ENCODE data around the gene CERS6.

The CERS6 gene

GRCh38 chr2:168564641-168565040, 108.6 kb downstream of the CERS6 start (continued):
- TF ChIP-seq ZNF518A (tag by site-specific recombination; conservative IDR thresholded peaks at IDR 0.05; ENCODE audit: low read depth) (no peak), ZNF768 (tag by site-specific recombination; IDR thresholded peaks at IDR 0.05) (no peak), ZFP37 (tag by site-specific recombination; IDR thresholded peaks at IDR 0.05) (no peak), ZNF138 (tag by site-specific recombination; IDR thresholded peaks at IDR 0.05; ENCODE audit: borderline replicate concordance) (no peak), ZBTB20 (tag by site-specific recombination; IDR thresholded peaks at IDR 0.05) (no peak), ZNF704 (tag by site-specific recombination; IDR thresholded peaks at IDR 0.05) (no peak), ZNF785 (tag by site-specific recombination; IDR thresholded peaks at IDR 0.05) (no peak)

GRCh38 chr2:168565112-168565511, 109.0 kb downstream of the CERS6 start:
- CTCF ChIA-PET = interaction anchor here (0.6 kb wide), 1 partner anchor 10 kb away, joined by 3 read pairs; no protein-coding TSS in a partner anchor
- H3K27ac ChIP-seq (ENCODE audit: extremely low read depth, low read depth, low read length) = no peak overlapping the region
- peaks cover 0 to 8% of the 10 kb centered on the region in 2 experiments; a peak in 1 of 3 replicates for H3K36me3 ChIP-seq (ENCODE audit: control insufficient read depth in 2 of 2, insufficient read depth in 1 of 2, low read length in 2 of 2)
- POLR2A ChIA-PET = no interaction called here
- no peaks in the 10 kb centered on the region for H3K9me3 ChIP-seq (ENCODE audit: control insufficient read depth, insufficient read depth, low read depth, low read length)
- H3K4me3 ChIP-seq (ENCODE audit: low read depth, low read length) = no peak overlapping the region
- TF ChIP-seq ZBTB20 (tag by site-specific recombination; IDR thresholded peaks at IDR 0.05) = peak; percentile 46; the same call in 1 of the 2 replicates
- no peak for TF ChIP-seq SALL2 (tag by site-specific recombination; IDR thresholded peaks at IDR 0.05; ENCODE audit: borderline replicate concordance)
- H3K4me1 ChIP-seq (ENCODE audit: control insufficient read depth, insufficient read depth, low read length) = no peaks in the 10 kb centered on the region

- Histone ChIP-seq H3K36me3 (ENCODE audit: control insufficient read depth in 2 of 2, insufficient read depth in 1 of 2, low read length in 2 of 2) (peaks cover 0 to 8% of the 10 kb centered on the region in 2 experiments; a peak in 1 of 3 replicates), H3K27ac (ENCODE audit: extremely low read depth, low read depth, low read length) (no peak overlapping the region), H3K9me3 (ENCODE audit: control insufficient read depth, insufficient read depth, low read depth, low read length) (no peaks in the 10 kb centered on the region), H3K4me1 (ENCODE audit: control insufficient read depth, insufficient read depth, low read length) (no peaks in the 10 kb centered on the region), H3K4me3 (ENCODE audit: low read depth, low read length) (no peak overlapping the region)
- CTCF ChIA-PET = no interaction called here
- POLR2A ChIA-PET = no interaction called here
- TF ChIP-seq PBX3 (CRISPR knock-in tag; IDR thresholded peaks at IDR 0.05) (no peak), ZNF202 (tag by site-specific recombination; IDR thresholded peaks at IDR 0.05; ENCODE audit: borderline replicate concordance) (no peak), ZBTB10 (tag by site-specific recombination; IDR thresholded peaks at IDR 0.05) (no peak), ZNF350 (tag by site-specific recombination; IDR thresholded peaks at IDR 0.05) (no peak), ZFHX2 (tag by site-specific recombination; conservative IDR thresholded peaks at IDR 0.05) (no peak), SP2 (tag by site-specific recombination; IDR thresholded peaks at IDR 0.05) (no peak), ZNF670 (tag by site-specific recombination; IDR thresholded peaks at IDR 0.05; ENCODE audit: low read depth) (no peak), BCL6B (tag by site-specific recombination; IDR thresholded peaks at IDR 0.05) (no peak), ZNF768 (tag by site-specific recombination; IDR thresholded peaks at IDR 0.05) (no peak), ZNF24 (tag by site-specific recombination; IDR thresholded peaks at IDR 0.05) (no peak), ZNF76 (tag by site-specific recombination; IDR thresholded peaks at IDR 0.05; ENCODE audit: borderline replicate concordance, low read depth) (no peak)
These were observed 109.4 kb downstream of the CERS6 start for GRCh38 chr2:168565512-168565911.
